Head of caudate nucleus (tissue), 42 donors: ENCODE data around the gene CCDC134.

Experiments
- DNase-seq, 42 donors: peaks; one replicate each; pipeline versions ENCODE4 v3.0.0 to v3.0.0-alpha.2; 2020 to 2021; ENCODE audit warnings: mixed read lengths in 7 of 42
- intact Hi-C: fragments of 100-400 bp; cut with DNase I; formaldehyde crosslinking; loops from one replicate; pipeline ENCODE4 v1.15.0; 2022

Gene CCDC134

GRCh38 chr22:41800348-41801146, at the start of gene CCDC134:
TSS of gene CCDC134 (plus strand) at chr22:41800679. CDS start at chr22:41808891, 8,212 bp downstream.
- intact Hi-C loops: no loop called here
- DNase-seq: peak; percentile 71 to 97 (median 93)

- intact Hi-C loops: no loop called here
- no peak for DNase-seq
Observed at GRCh38 chr22:41752011-41752970, 48.2 kb upstream of the CCDC134 start.

- intact Hi-C loops: no loop called here
Observed at GRCh38 chr22:41753984-41754383, 46.5 kb upstream of the CCDC134 start.

GRCh38 chr22:41757502-41757901, 43.0 kb upstream of the CCDC134 start:
- intact Hi-C loops: no loop called here
- no peak for DNase-seq

More at GRCh38 chr22:41753984-41754383, 46.5 kb upstream of the CCDC134 start:
- no peak for DNase-seq

- intact Hi-C loops: no loop called here
- DNase-seq: no peak
Observed at GRCh38 chr22:41758231-41758630, 42.2 kb upstream of the CCDC134 start.

GRCh38 chr22:41762980-41763779, 37.3 kb upstream of the CCDC134 start:
- DNase-seq: peak; percentile 4 to 75 (median 47)
- intact Hi-C loops: no loop called here

- DNase-seq: no peak
- intact Hi-C loops: no loop called here
Observed at GRCh38 chr22:41766476-41766875, 34.0 kb upstream of the CCDC134 start.

GRCh38 chr22:41768430-41768829, 32.0 kb upstream of the CCDC134 start:
- intact Hi-C loops: no loop called here
- DNase-seq: no peak

- no peak for DNase-seq
- intact Hi-C loops: no loop called here
Observed at GRCh38 chr22:41770715-41771468, 29.6 kb upstream of the CCDC134 start.

GRCh38 chr22:41772198-41772597, 28.3 kb upstream of the CCDC134 start:
- intact Hi-C loops: no loop called here

GRCh38 chr22:41772645-41773044, 27.8 kb upstream of the CCDC134 start:
- intact Hi-C loops: no loop called here
- DNase-seq: no peak

More at GRCh38 chr22:41772198-41772597, 28.3 kb upstream of the CCDC134 start:
- DNase-seq: no peak

- intact Hi-C loops: no loop called here
- DNase-seq: no peak
Observed at GRCh38 chr22:41775338-41775737, 25.1 kb upstream of the CCDC134 start.

- DNase-seq: no peak
- intact Hi-C loops: no loop called here
Observed at GRCh38 chr22:41775976-41776375, 24.5 kb upstream of the CCDC134 start.

GRCh38 chr22:41776381-41776780, 24.1 kb upstream of the CCDC134 start:
- intact Hi-C loops: no loop called here
- DNase-seq: no peak

GRCh38 chr22:41777749-41778425, 22.6 kb upstream of the CCDC134 start:
- intact Hi-C loops: no loop called here

GRCh38 chr22:41779929-41780505, 20.5 kb upstream of the CCDC134 start:
- peak in 10 of 42 donors; percentile 13 to 64 (median 24) for DNase-seq
- intact Hi-C loops: no loop called here

More at GRCh38 chr22:41777749-41778425, 22.6 kb upstream of the CCDC134 start:
- no peak for DNase-seq

GRCh38 chr22:41780746-41781505, 19.6 kb upstream of the CCDC134 start:
- intact Hi-C loops: no loop called here
- peak in 17 of 42 donors; percentile 5 to 58 (median 28) for DNase-seq
